ENCODE results near the gene PIGA. TPM values are rescaled to one million over a fixed set of nuclear protein-coding genes. Genes with fewer than 3 reads are reported as not detected.

Gene PIGA
- polyA plus RNA-seq, 4 donors, result 4.3 to 11.1 (median 5.4) TPM

Other genes with a start within 250 kb of the PIGA start
- 1 to 10 TPM in 2 of 4 donors, under 1 TPM in 2; 0.54 to 3.4 (median 1.7) TPM for gene ASB9, start 65.4 kb downstream of the PIGA start, polyA plus RNA-seq
- under 1 TPM in 3 of 4 donors, not detected in 1; 0.01 to 0.27 (median 0.04) TPM for gene ASB11, start 19.9 kb downstream of the PIGA start, polyA plus RNA-seq
- 1 to 10 TPM in 3 of 4 donors, under 1 TPM in 1; 0.13 to 1.6 (median 1.1) TPM for gene VEGFD, start 48.9 kb upstream of the PIGA start, polyA plus RNA-seq
- gene PIR, start 157.8 kb upstream of the PIGA start, polyA plus RNA-seq, result 10 to 100 TPM in 2 of 4 donors, 1 to 10 TPM in 2; 3.9 to 13.4 (median 11.3) TPM
- 1 to 10 TPM; 1.4 to 8.6 (median 5.5) TPM for gene BMX, start 165.3 kb upstream of the PIGA start, polyA plus RNA-seq

Data from small intestine (tissue), 4 donors.